Mesendoderm (in vitro differentiated cells): ENCODE results near the gene CTSE.

Experiments
- DNase-seq: peaks from one replicate; pipeline ENCODE4 v3.0.0; 2013
- H2AK5ac ChIP-seq: 2 replicates; pipeline ENCODE4 v1.6.1; 2013; ENCODE audit warnings: low read length, inconsistent platforms
- H2BK120ac ChIP-seq: 2 replicates; pipeline ENCODE4 v1.6.1; 2013; ENCODE audit warnings: low read depth, mild to moderate bottlenecking, low read length, moderate library complexity, mixed read lengths
- H2BK15ac ChIP-seq: replicated peaks from 2 replicates; pipeline ENCODE4 v1.6.1; 2013; ENCODE audit warnings: low read depth, mild to moderate bottlenecking, moderate library complexity
- H2BK5ac ChIP-seq: 2 replicates; pipeline ENCODE4 v1.6.1; 2013; ENCODE audit warnings: low read length, inconsistent platforms
- H3K18ac ChIP-seq: 2 replicates; pipeline ENCODE4 v1.6.1; 2013; ENCODE audit warnings: mild to moderate bottlenecking, low read length, mixed read lengths
- H3K23ac ChIP-seq: one replicate; pipeline ENCODE4 v1.6.1; 2013; ENCODE audit warnings: low read length
- H3K27ac ChIP-seq: 2 replicates; pipeline ENCODE4 v1.5.1; 2013; ENCODE audit warnings: low read depth, mild to moderate bottlenecking, inconsistent platforms, low read length, moderate library complexity
- H3K27me3 ChIP-seq: 2 replicates; pipeline ENCODE4 v1.6.1; 2013; ENCODE audit warnings: low read length, control low read depth, mild to moderate bottlenecking, inconsistent platforms; ENCODE audit not compliant: insufficient read depth, poor library complexity
- H3K36me3 ChIP-seq: 2 replicates; pipeline ENCODE4 v1.6.1; 2013; ENCODE audit warnings: low read length, inconsistent platforms; ENCODE audit not compliant: control insufficient read depth, insufficient read depth
- H3K4ac ChIP-seq: one replicate; pipeline ENCODE4 v1.6.1; 2013; ENCODE audit warnings: low read depth, mild to moderate bottlenecking, low read length, moderate library complexity
- H3K4me1 ChIP-seq: 2 replicates; pipeline ENCODE4 v1.6.1; 2013; ENCODE audit warnings: low read depth, low read length, inconsistent platforms; ENCODE audit not compliant: control insufficient read depth
- H3K4me2 ChIP-seq: 2 replicates; pipeline ENCODE4 v1.6.1; 2013; ENCODE audit warnings: low read length
- H3K4me3 ChIP-seq: 2 replicates; pipeline ENCODE4 v1.5.1; 2013; ENCODE audit warnings: mild to moderate bottlenecking, low read length
- H3K56ac ChIP-seq: one replicate; pipeline ENCODE4 v1.6.1; 2013; ENCODE audit warnings: low read length
- H3K79me1 ChIP-seq: 2 replicates; pipeline ENCODE4 v1.6.1; 2013; ENCODE audit warnings: low read length, inconsistent platforms
- H3K79me2 ChIP-seq: 2 replicates; pipeline ENCODE4 v1.6.1; 2013; ENCODE audit warnings: mild to moderate bottlenecking, low read length; ENCODE audit not compliant: control insufficient read depth, insufficient read depth
- H3K9ac ChIP-seq: 2 replicates; pipeline ENCODE4 v1.6.1; 2013; ENCODE audit warnings: low read length, inconsistent platforms
- H4K5ac ChIP-seq: one replicate; pipeline ENCODE4 v1.6.1; 2013; ENCODE audit warnings: low read length
- H4K8ac ChIP-seq: one replicate; pipeline ENCODE4 v1.6.1; 2013; ENCODE audit warnings: low read depth, mild to moderate bottlenecking, control low read depth, low read length, moderate library complexity
- WGBS: extraction: QIAGEN DNeasy Blood & Tissue Kit; methylation state at CpG from one replicate; pipeline ENCODE4 v1.1.7; 2013; ENCODE audit warnings: low lambda C conversion rate, missing lambda C conversion rate; ENCODE audit not compliant: insufficient coverage; ENCODE audit errors: extremely low coverage; 5-methylcytosine and 5-hydroxymethylcytosine counted together

Gene CTSE

GRCh38 chr1:206003854-206004800 lies 19.6 kb downstream of the CTSE start:
- no peak overlapping the region for H4K8ac ChIP-seq
- H4K5ac ChIP-seq, result no peak overlapping the region
- no peak overlapping the region for H3K18ac ChIP-seq
- no peak overlapping the region for H3K9ac ChIP-seq
- H3K27me3 ChIP-seq, result no peaks in the 10 kb centered on the region
- H3K79me2 ChIP-seq, result no peaks in the 10 kb centered on the region
- no peak overlapping the region for H3K4me3 ChIP-seq
- 100% methylated on average over 7 of the region's 7 CpGs for WGBS
- H2BK5ac ChIP-seq, result no peak overlapping the region
- no peak for DNase-seq
- H3K27ac ChIP-seq, result no peak overlapping the region
- H3K56ac ChIP-seq, result no peak overlapping the region
- H3K4me1 ChIP-seq, result no peaks in the 10 kb centered on the region
- H3K4me2 ChIP-seq, result no peak overlapping the region
- H3K23ac ChIP-seq, result no peak overlapping the region
- H2AK5ac ChIP-seq, result no peak overlapping the region
- H3K79me1 ChIP-seq, result no peaks in the 10 kb centered on the region
- H2BK120ac ChIP-seq, result no peak overlapping the region
- no peak overlapping the region for H2BK15ac ChIP-seq
- no peaks in the 10 kb centered on the region for H3K36me3 ChIP-seq
- no peak overlapping the region for H3K4ac ChIP-seq

- H3K4ac ChIP-seq, result no peak within 1 kb of the TSS
- no peak within 1 kb of the TSS for H3K18ac ChIP-seq
- no peak within 1 kb of the TSS for H4K5ac ChIP-seq
- no peaks in the 10 kb centered on the region for H3K79me1 ChIP-seq
- no peak within 1 kb of the TSS for H3K4me3 ChIP-seq
- DNase-seq, result no peak
- no peak within 1 kb of the TSS for H4K8ac ChIP-seq
- no peaks in the 10 kb centered on the region for H3K79me2 ChIP-seq
- no peaks in the 10 kb centered on the region for H3K36me3 ChIP-seq
- H2BK15ac ChIP-seq, result no peak within 1 kb of the TSS
- H2BK120ac ChIP-seq, result no peak within 1 kb of the TSS
- no CpG with 5 or more reads among the region's 12 CpGs for WGBS
- no peak within 1 kb of the TSS for H3K56ac ChIP-seq
- no peak within 1 kb of the TSS for H2BK5ac ChIP-seq
- H2AK5ac ChIP-seq, result no peak within 1 kb of the TSS
- no peak within 1 kb of the TSS for H3K4me2 ChIP-seq
- H3K27me3 ChIP-seq, result no peaks in the 10 kb centered on the region
- H3K23ac ChIP-seq, result no peak within 1 kb of the TSS
- no peak within 1 kb of the TSS for H3K9ac ChIP-seq
- H3K27ac ChIP-seq, result no peak within 1 kb of the TSS
- H3K4me1 ChIP-seq, result no peaks in the 10 kb centered on the region
Measured at GRCh38 chr1:206002871-206003801, 20.6 kb downstream of the CTSE start, which contains the start of gene RAB7B. Gene RAB7B (minus strand): TSS chr1:206003395. CDS start chr1:205994135, 9,260 bp downstream.

- no peak overlapping the region for H3K4me3 ChIP-seq
- H3K4ac ChIP-seq, result no peak overlapping the region
- H3K56ac ChIP-seq, result no peak overlapping the region
- no peaks in the 10 kb centered on the region for H3K79me1 ChIP-seq
- WGBS, result no CpG with 5 or more reads among the region's 3 CpGs
- H3K79me2 ChIP-seq, result no peaks in the 10 kb centered on the region
- no peak overlapping the region for H2AK5ac ChIP-seq
- H3K9ac ChIP-seq, result no peak overlapping the region
- no peaks in the 10 kb centered on the region for H3K27me3 ChIP-seq
- no peak overlapping the region for H2BK120ac ChIP-seq
- no peaks in the 10 kb centered on the region for H3K36me3 ChIP-seq
- H2BK15ac ChIP-seq, result no peak overlapping the region
- H3K27ac ChIP-seq, result no peak overlapping the region
- no peak overlapping the region for H4K8ac ChIP-seq
- no peak overlapping the region for H4K5ac ChIP-seq
- H3K4me1 ChIP-seq, result no peaks in the 10 kb centered on the region
- no peak overlapping the region for H2BK5ac ChIP-seq
- DNase-seq, result no peak
- H3K23ac ChIP-seq, result no peak overlapping the region
- no peak overlapping the region for H3K4me2 ChIP-seq
- no peak overlapping the region for H3K18ac ChIP-seq
Measured at GRCh38 chr1:206002160-206002559, 21.5 kb downstream of the CTSE start.

GRCh38 chr1:206001476-206001888 lies 22.2 kb downstream of the CTSE start:
- H3K4me2 ChIP-seq, result no peak overlapping the region
- no CpG with 5 or more reads among the region's 3 CpGs for WGBS
- H3K79me2 ChIP-seq, result no peaks in the 10 kb centered on the region
- H3K9ac ChIP-seq, result no peak overlapping the region
- DNase-seq, result peak; percentile 78
- no peak overlapping the region for H3K27ac ChIP-seq
- H3K4me3 ChIP-seq, result no peak overlapping the region
- no peaks in the 10 kb centered on the region for H3K36me3 ChIP-seq
- no peak overlapping the region for H2BK5ac ChIP-seq
- H2BK120ac ChIP-seq, result no peak overlapping the region
- no peak overlapping the region for H4K5ac ChIP-seq
- no peaks in the 10 kb centered on the region for H3K27me3 ChIP-seq
- no peak overlapping the region for H4K8ac ChIP-seq
- H2AK5ac ChIP-seq, result no peak overlapping the region
- H3K4me1 ChIP-seq, result no peaks in the 10 kb centered on the region
- no peak overlapping the region for H3K23ac ChIP-seq
- H2BK15ac ChIP-seq, result no peak overlapping the region
- peak overlapping the region; percentile 12 for H3K56ac ChIP-seq
- H3K4ac ChIP-seq, result no peak overlapping the region
- H3K18ac ChIP-seq, result no peak overlapping the region
- H3K79me1 ChIP-seq, result no peaks in the 10 kb centered on the region

GRCh38 chr1:206000641-206001339 lies 22.9 kb downstream of the CTSE start:
- no peak overlapping the region for H3K4me3 ChIP-seq
- no peak overlapping the region for H2BK120ac ChIP-seq
- H3K79me1 ChIP-seq, result no peaks in the 10 kb centered on the region
- H3K56ac ChIP-seq, result no peak overlapping the region
- H3K18ac ChIP-seq, result no peak overlapping the region
- H4K5ac ChIP-seq, result no peak overlapping the region
- H3K4me2 ChIP-seq, result no peak overlapping the region
- H3K27me3 ChIP-seq, result no peaks in the 10 kb centered on the region
- no peak overlapping the region for H2BK15ac ChIP-seq
- no peak overlapping the region for H3K27ac ChIP-seq
- H2AK5ac ChIP-seq, result no peak overlapping the region
- H3K23ac ChIP-seq, result no peak overlapping the region
- no peak for DNase-seq
- H3K9ac ChIP-seq, result no peak overlapping the region
- H3K36me3 ChIP-seq, result no peaks in the 10 kb centered on the region
- no peaks in the 10 kb centered on the region for H3K4me1 ChIP-seq
- H2BK5ac ChIP-seq, result no peak overlapping the region
- no peak overlapping the region for H3K4ac ChIP-seq
- H4K8ac ChIP-seq, result no peak overlapping the region
- no peaks in the 10 kb centered on the region for H3K79me2 ChIP-seq
- no CpG with 5 or more reads among the region's 8 CpGs for WGBS
